ENCODE data around the gene MYOM1.

The MYOM1 gene

GRCh38 chr18:3179430-3180089 is 40.2 kb downstream of the MYOM1 start:
- Histone ChIP-seq H3K27me3 (ENCODE audit: control insufficient read depth, insufficient read depth, low read length) (no peaks in the 10 kb centered on the region), H3K9ac (ENCODE audit: low read length) (no peak overlapping the region), H3K4me3 (ENCODE audit: low read depth, low read length) (no peak overlapping the region), H3K9me3 (ENCODE audit: control insufficient read depth, insufficient read depth, low read depth, low read length) (no peaks in the 10 kb centered on the region), H3K36me3 (ENCODE audit: control insufficient read depth, insufficient read depth, low read length) (no peaks in the 10 kb centered on the region), H3K4me1 (ENCODE audit: control insufficient read depth, insufficient read depth, low read length) (peaks cover 19% of the 10 kb centered on the region), H3K27ac (ENCODE audit: low read depth, low read length) (no peak overlapping the region)

DNA sequence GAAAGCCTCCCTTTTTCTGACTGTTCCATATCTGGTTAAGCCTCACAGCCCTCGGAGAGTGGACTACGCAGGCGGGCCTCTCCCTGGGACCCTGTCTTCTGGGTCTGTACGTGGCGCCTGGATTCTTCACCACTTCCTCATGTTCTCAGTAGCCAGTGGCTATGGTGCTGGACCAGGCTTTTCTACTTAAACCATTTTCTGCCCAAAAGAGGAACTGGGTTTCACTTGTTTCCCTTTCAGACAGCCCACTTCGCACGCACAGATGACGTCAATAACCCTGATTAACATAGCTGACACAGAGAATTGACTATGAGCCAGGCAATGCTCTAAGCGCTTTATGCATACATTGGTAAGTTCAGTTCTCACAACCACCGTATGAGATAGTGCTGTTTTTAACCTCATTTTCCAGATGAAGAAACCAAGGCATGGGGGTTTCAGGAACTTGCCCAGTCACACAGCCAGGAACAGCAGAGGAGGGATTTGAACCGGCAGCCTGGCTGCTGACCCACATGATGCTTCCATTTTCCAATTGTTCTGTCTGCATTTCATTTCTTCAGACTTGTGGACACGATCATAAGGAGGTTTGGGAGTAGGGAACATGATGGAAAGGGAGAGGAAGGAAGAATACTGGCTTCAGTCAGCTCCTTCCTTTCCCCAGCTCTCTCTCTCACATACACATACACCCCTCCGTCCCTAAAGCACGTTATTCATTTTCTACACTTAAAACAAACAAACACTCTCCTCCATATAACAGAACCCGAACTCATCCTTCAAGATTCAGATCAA is 41.7 kb downstream of the MYOM1 start:
- H3K36me3 ChIP-seq (ENCODE audit: control insufficient read depth, insufficient read depth, low read length): no peaks in the 10 kb centered on the region
- no peak overlapping the region for H3K27ac ChIP-seq (ENCODE audit: low read depth, low read length)
- no peaks in the 10 kb centered on the region for H3K9me3 ChIP-seq (ENCODE audit: control insufficient read depth, insufficient read depth, low read depth, low read length)
- H3K27me3 ChIP-seq (ENCODE audit: control insufficient read depth, insufficient read depth, low read length): no peaks in the 10 kb centered on the region
- peaks cover 17% of the 10 kb centered on the region for H3K4me1 ChIP-seq (ENCODE audit: control insufficient read depth, insufficient read depth, low read length)
- no peak overlapping the region for H3K4me3 ChIP-seq (ENCODE audit: low read depth, low read length)
- no peak overlapping the region for H3K9ac ChIP-seq (ENCODE audit: low read length)

DNA sequence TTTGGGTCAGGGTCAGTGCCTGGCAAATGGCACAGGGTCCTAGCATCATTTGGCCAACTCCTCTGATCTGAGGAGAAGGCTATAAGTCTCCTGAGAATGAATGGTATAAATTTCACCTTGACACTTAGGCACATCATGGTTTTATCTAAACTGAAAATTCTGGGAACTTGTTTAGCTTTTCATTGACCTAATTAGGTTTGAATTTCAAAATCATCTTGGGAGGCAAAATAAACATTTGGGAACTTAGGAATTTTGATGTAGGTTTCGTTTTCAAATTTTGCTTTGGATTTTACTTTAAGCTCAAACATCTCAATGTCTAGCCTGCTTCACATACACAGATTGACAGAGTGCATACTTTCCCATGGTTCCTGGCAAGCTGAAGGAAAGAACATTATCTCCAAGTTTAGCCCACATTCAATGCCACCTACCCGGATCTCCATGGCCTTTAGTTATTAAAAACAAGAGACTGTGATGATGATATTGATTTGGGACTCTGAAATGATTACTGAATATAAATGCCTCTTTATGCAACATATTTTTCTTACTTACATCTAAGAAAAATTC is 44.5 kb downstream of the MYOM1 start:
- H3K36me3 ChIP-seq (ENCODE audit: control insufficient read depth, insufficient read depth, low read length): no peaks in the 10 kb centered on the region
- no peak overlapping the region for H3K27ac ChIP-seq (ENCODE audit: low read depth, low read length)

DNA sequence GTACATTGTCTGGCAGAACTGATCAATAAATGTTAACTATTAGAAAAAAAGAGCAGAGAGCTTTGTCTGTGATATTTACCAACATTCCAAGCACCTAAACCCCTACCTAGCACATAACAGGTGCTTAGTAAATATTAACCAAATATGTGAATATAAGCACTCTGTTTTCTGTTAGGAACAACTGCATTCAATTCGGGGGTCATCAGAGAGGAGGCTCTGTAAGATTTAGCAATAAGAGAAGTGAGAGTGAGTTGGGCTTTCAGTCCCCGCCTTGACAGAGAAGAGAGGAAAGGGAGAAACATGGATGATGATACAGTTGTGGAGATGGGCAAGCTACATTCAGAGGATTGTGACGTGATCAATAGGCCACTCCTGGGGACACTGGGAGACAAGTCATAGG is 47.7 kb downstream of the MYOM1 start:
- no peaks in the 10 kb centered on the region for H3K9me3 ChIP-seq (ENCODE audit: control insufficient read depth, insufficient read depth, low read depth, low read length)
- H3K27me3 ChIP-seq (ENCODE audit: control insufficient read depth, insufficient read depth, low read length): no peaks in the 10 kb centered on the region
- H3K36me3 ChIP-seq (ENCODE audit: control insufficient read depth, insufficient read depth, low read length): no peaks in the 10 kb centered on the region
- no peak overlapping the region for H3K27ac ChIP-seq (ENCODE audit: low read depth, low read length)
- no peak overlapping the region for H3K4me3 ChIP-seq (ENCODE audit: low read depth, low read length)
- no peaks in the 10 kb centered on the region for H3K4me1 ChIP-seq (ENCODE audit: control insufficient read depth, insufficient read depth, low read length)
- H3K9ac ChIP-seq (ENCODE audit: low read length): no peak overlapping the region

More for the DNA sequence above, 44.5 kb downstream of the MYOM1 start:
- H3K4me1 ChIP-seq (ENCODE audit: control insufficient read depth, insufficient read depth, low read length): peaks cover 11% of the 10 kb centered on the region
- no peak overlapping the region for H3K4me3 ChIP-seq (ENCODE audit: low read depth, low read length)
- H3K9me3 ChIP-seq (ENCODE audit: control insufficient read depth, insufficient read depth, low read depth, low read length): no peaks in the 10 kb centered on the region
- no peaks in the 10 kb centered on the region for H3K27me3 ChIP-seq (ENCODE audit: control insufficient read depth, insufficient read depth, low read length)
- no peak overlapping the region for H3K9ac ChIP-seq (ENCODE audit: low read length)

DNA sequence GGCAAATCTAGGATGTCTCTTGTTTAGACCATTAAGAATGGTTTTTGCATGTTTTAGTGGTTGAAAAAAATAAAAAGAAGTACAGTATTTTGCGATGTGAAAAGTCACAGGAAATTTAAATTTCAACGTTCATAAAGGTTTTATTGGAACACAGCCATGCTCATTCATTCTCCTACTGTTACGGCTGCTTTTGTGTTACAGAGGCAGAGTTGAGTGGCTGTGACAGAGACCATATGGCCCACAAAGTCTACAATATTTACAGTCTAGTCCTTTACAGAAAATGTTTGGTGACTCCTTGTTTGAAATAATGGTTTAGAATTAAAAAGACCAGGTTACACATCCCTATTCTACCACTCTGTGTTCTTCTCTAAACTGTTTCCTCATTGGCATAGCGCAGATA is 48.1 kb downstream of the MYOM1 start:
- Histone ChIP-seq H3K4me1 (ENCODE audit: control insufficient read depth, insufficient read depth, low read length) (no peaks in the 10 kb centered on the region), H3K27me3 (ENCODE audit: control insufficient read depth, insufficient read depth, low read length) (no peaks in the 10 kb centered on the region), H3K9me3 (ENCODE audit: control insufficient read depth, insufficient read depth, low read depth, low read length) (no peaks in the 10 kb centered on the region), H3K4me3 (ENCODE audit: low read depth, low read length) (no peak overlapping the region), H3K36me3 (ENCODE audit: control insufficient read depth, insufficient read depth, low read length) (no peaks in the 10 kb centered on the region), H3K9ac (ENCODE audit: low read length) (no peak overlapping the region), H3K27ac (ENCODE audit: low read depth, low read length) (no peak overlapping the region)

DNA sequence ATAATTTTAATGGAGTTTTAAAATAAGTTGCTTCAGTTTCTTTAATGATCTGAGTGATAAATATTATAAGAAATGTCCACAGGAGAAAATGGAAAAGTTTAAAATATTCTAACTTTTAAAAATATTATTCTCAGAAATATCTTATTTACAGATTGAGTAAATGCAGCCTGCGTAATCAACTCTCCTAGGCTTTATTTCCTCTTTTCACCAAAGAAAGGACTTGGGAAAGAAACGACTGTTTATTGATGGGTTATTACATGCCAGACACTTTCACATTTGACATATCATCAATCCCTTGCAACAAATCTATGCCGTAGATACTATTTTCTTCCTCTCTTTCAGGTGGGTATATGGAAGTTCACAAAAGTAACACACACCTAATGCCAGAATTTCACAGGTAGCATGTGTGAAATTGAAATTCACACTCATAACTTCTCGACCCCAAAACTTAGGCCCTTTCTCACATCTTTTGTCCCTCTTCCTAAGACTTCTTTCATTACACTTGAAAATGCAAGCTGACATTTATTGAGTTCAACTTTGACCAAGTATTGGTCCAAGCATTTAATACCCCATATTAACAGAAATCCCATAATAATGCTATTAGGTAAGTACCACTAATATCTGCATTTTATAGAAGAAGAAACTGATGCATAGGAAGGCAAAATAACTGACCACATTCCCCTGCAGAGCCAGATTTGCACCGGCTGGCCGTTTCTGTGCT is 49.2 kb downstream of the MYOM1 start:
- H3K27ac ChIP-seq (ENCODE audit: low read depth, low read length): no peak overlapping the region
- H3K4me1 ChIP-seq (ENCODE audit: control insufficient read depth, insufficient read depth, low read length): no peaks in the 10 kb centered on the region
- no peaks in the 10 kb centered on the region for H3K27me3 ChIP-seq (ENCODE audit: control insufficient read depth, insufficient read depth, low read length)
- no peaks in the 10 kb centered on the region for H3K9me3 ChIP-seq (ENCODE audit: control insufficient read depth, insufficient read depth, low read depth, low read length)
- H3K9ac ChIP-seq (ENCODE audit: low read length): no peak overlapping the region
- no peak overlapping the region for H3K4me3 ChIP-seq (ENCODE audit: low read depth, low read length)
- H3K36me3 ChIP-seq (ENCODE audit: control insufficient read depth, insufficient read depth, low read length): no peaks in the 10 kb centered on the region

DNA sequence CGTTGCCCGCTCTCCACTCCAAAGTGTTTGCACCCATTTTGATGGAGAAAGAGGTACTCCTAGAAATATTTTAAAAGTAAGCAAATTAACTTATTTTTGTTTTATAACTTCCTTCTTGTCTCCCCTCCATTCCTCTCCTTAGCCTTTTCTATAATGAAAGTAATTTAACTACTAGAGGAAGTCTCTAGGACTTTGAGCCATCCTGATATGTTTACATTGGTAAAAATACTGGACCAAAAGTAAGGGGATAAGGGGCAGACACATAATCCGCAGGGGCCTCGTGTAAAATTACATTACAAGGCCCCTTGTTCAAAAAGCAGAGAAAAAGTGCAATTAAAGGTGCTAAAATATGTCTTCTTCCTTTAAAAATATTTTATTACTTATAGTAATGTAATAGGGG is 55.4 kb downstream of the MYOM1 start:
- Histone ChIP-seq H3K4me3 (ENCODE audit: low read depth, low read length) (no peak overlapping the region), H3K4me1 (ENCODE audit: control insufficient read depth, insufficient read depth, low read length) (peaks cover 3% of the 10 kb centered on the region; the same call in 1 of the 2 replicates), H3K9ac (ENCODE audit: low read length) (no peak overlapping the region), H3K27ac (ENCODE audit: low read depth, low read length) (no peak overlapping the region), H3K27me3 (ENCODE audit: control insufficient read depth, insufficient read depth, low read length) (no peaks in the 10 kb centered on the region), H3K9me3 (ENCODE audit: control insufficient read depth, insufficient read depth, low read depth, low read length) (no peaks in the 10 kb centered on the region), H3K36me3 (ENCODE audit: control insufficient read depth, insufficient read depth, low read length) (no peaks in the 10 kb centered on the region)

DNA sequence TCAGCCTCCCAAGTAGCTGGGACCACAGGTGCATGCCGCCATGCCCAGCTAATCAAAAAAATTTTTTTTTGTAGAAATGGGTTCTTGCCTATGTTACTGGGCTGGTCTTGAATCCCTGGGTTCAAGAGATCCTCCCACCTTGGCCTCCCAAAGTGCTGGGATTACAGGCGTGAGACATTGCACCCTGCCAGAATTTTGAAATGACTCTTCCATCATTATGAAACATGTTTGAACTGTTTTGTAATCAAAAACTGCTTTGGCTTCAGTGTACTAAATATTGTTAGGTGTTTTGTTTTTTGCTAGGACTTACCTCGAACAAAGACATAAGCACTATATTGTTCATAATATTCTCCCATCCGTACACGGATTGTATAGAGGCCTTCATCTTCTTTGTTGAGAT is 55.8 kb downstream of the MYOM1 start:
- H3K9ac ChIP-seq (ENCODE audit: low read length): no peak overlapping the region
- H3K9me3 ChIP-seq (ENCODE audit: control insufficient read depth, insufficient read depth, low read depth, low read length): no peaks in the 10 kb centered on the region
- H3K4me1 ChIP-seq (ENCODE audit: control insufficient read depth, insufficient read depth, low read length): peaks cover 3% of the 10 kb centered on the region; the same call in 1 of the 2 replicates
- no peak overlapping the region for H3K4me3 ChIP-seq (ENCODE audit: low read depth, low read length)
- H3K27me3 ChIP-seq (ENCODE audit: control insufficient read depth, insufficient read depth, low read length): no peaks in the 10 kb centered on the region
- H3K36me3 ChIP-seq (ENCODE audit: control insufficient read depth, insufficient read depth, low read length): no peaks in the 10 kb centered on the region
- H3K27ac ChIP-seq (ENCODE audit: low read depth, low read length): no peak overlapping the region

GRCh38 chr18:3162181-3162580 is 57.6 kb downstream of the MYOM1 start:
- Histone ChIP-seq H3K4me3 (ENCODE audit: low read depth, low read length) (no peak overlapping the region), H3K27ac (ENCODE audit: low read depth, low read length) (no peak overlapping the region), H3K27me3 (ENCODE audit: control insufficient read depth, insufficient read depth, low read length) (no peaks in the 10 kb centered on the region), H3K36me3 (ENCODE audit: control insufficient read depth, insufficient read depth, low read length) (no peaks in the 10 kb centered on the region), H3K9ac (ENCODE audit: low read length) (no peak overlapping the region), H3K4me1 (ENCODE audit: control insufficient read depth, insufficient read depth, low read length) (peaks cover 3% of the 10 kb centered on the region; the same call in 1 of the 2 replicates), H3K9me3 (ENCODE audit: control insufficient read depth, insufficient read depth, low read depth, low read length) (no peaks in the 10 kb centered on the region)

GRCh38 chr18:3159830-3160229 is 59.9 kb downstream of the MYOM1 start:
- Histone ChIP-seq H3K4me3 (ENCODE audit: low read depth, low read length) (no peak overlapping the region), H3K27ac (ENCODE audit: low read depth, low read length) (no peak overlapping the region), H3K4me1 (ENCODE audit: control insufficient read depth, insufficient read depth, low read length) (peaks cover 3% of the 10 kb centered on the region; the same call in 1 of the 2 replicates), H3K9me3 (ENCODE audit: control insufficient read depth, insufficient read depth, low read depth, low read length) (no peaks in the 10 kb centered on the region), H3K27me3 (ENCODE audit: control insufficient read depth, insufficient read depth, low read length) (no peaks in the 10 kb centered on the region), H3K36me3 (ENCODE audit: control insufficient read depth, insufficient read depth, low read length) (no peaks in the 10 kb centered on the region), H3K9ac (ENCODE audit: low read length) (no peak overlapping the region)

- Histone ChIP-seq H3K27ac (ENCODE audit: low read depth, low read length) (no peak overlapping the region), H3K27me3 (ENCODE audit: control insufficient read depth, insufficient read depth, low read length) (no peaks in the 10 kb centered on the region), H3K9me3 (ENCODE audit: control insufficient read depth, insufficient read depth, low read depth, low read length) (no peaks in the 10 kb centered on the region), H3K4me3 (ENCODE audit: low read depth, low read length) (no peak overlapping the region), H3K4me1 (ENCODE audit: control insufficient read depth, insufficient read depth, low read length) (peaks cover 3% of the 10 kb centered on the region; the same call in 1 of the 2 replicates), H3K9ac (ENCODE audit: low read length) (no peak overlapping the region), H3K36me3 (ENCODE audit: control insufficient read depth, insufficient read depth, low read length) (no peaks in the 10 kb centered on the region)
Measured at GRCh38 chr18:3157606-3158005, 62.2 kb downstream of the MYOM1 start.
